Immature natural killer cell (primary cell): Measurements from ENCODE around the gene SEPTIN11. TPM values are rescaled to one million over a fixed set of nuclear protein-coding genes. Genes with fewer than 3 reads are reported as not detected.

ENCODE experiments used
- DNase-seq, 3 donors: peaks; one replicate each; pipeline ENCODE4 v3.0.0; 2022; ENCODE audit warnings: mixed read lengths in 1 of 3
- H3K27ac Mint-ChIP-seq, 6 donors: one replicate each; pipeline ENCODE4 v1.8.0; 2020; ENCODE audit warnings: mixed read lengths in 6 of 6, mild to moderate bottlenecking in 5 of 6, inconsistent platforms in 4 of 6, moderate library complexity in 3 of 6
- H3K27me3 Mint-ChIP-seq, 3 donors: one replicate each; pipeline ENCODE4 v1.8.0; 2020 to 2021; ENCODE audit warnings: low read depth in 3 of 3, mild to moderate bottlenecking in 3 of 3, mixed read lengths in 3 of 3, moderate library complexity in 3 of 3, inconsistent platforms in 1 of 3
- H3K36me3 Mint-ChIP-seq, 3 donors: one replicate each; pipeline ENCODE4 v1.8.0; 2020; ENCODE audit warnings: mixed read lengths in 3 of 3, inconsistent platforms in 2 of 3, mild to moderate bottlenecking in 2 of 3
- H3K4me1 Mint-ChIP-seq, 2 donors: one replicate each; pipeline ENCODE4 v1.8.0; 2020; ENCODE audit warnings: inconsistent platforms in 2 of 2, mild to moderate bottlenecking in 2 of 2, mixed read lengths in 2 of 2, moderate library complexity in 1 of 2
- H3K4me3 Mint-ChIP-seq, 5 donors: one replicate each; pipeline ENCODE4 v1.8.0; 2020; ENCODE audit warnings: mild to moderate bottlenecking in 5 of 5, mixed read lengths in 5 of 5, inconsistent platforms in 3 of 5, moderate library complexity in 3 of 5
- H3K9me3 Mint-ChIP-seq, 6 donors: one replicate each; pipeline ENCODE4 v1.8.0; 2020; ENCODE audit warnings: mild to moderate bottlenecking in 6 of 6, mixed read lengths in 6 of 6, inconsistent platforms in 4 of 6, moderate library complexity in 3 of 6
- polyA plus RNA-seq, 3 donors: library from polyadenylated mRNA; unstranded; fragments of 300-500 nt; fragmentation: Illumina TruSeq; gene quantifications; one replicate each; pipeline ENCODE4 v1.2.3, GENCODE V29; 2021

SEPTIN11 gene
- polyA plus RNA-seq, 3 donors from 2014 or later = 40.4 to 59.6 (median 57.5) TPM

- Mint-ChIP-seq H3K36me3 (peaks cover 0 to 11% (median 7%) of the 10 kb centered on the region in 3 donors), H3K4me1 (peaks cover 49 to 77% of the 10 kb centered on the region in 2 donors), H3K27ac (peak overlapping the region in 2 of 6 donors; percentile 16 to 42), H3K9me3 (no peaks in the 10 kb centered on the region), H3K4me3 (peak overlapping the region in 1 of 5 donors; percentile 13), H3K27me3 (peaks cover 0 to 6% (median 5%) of the 10 kb centered on the region in 3 donors)
- DNase-seq = no peak
Measured at GRCh38 chr4:76991161-76991660, 41.7 kb downstream of the SEPTIN11 start.

DNA sequence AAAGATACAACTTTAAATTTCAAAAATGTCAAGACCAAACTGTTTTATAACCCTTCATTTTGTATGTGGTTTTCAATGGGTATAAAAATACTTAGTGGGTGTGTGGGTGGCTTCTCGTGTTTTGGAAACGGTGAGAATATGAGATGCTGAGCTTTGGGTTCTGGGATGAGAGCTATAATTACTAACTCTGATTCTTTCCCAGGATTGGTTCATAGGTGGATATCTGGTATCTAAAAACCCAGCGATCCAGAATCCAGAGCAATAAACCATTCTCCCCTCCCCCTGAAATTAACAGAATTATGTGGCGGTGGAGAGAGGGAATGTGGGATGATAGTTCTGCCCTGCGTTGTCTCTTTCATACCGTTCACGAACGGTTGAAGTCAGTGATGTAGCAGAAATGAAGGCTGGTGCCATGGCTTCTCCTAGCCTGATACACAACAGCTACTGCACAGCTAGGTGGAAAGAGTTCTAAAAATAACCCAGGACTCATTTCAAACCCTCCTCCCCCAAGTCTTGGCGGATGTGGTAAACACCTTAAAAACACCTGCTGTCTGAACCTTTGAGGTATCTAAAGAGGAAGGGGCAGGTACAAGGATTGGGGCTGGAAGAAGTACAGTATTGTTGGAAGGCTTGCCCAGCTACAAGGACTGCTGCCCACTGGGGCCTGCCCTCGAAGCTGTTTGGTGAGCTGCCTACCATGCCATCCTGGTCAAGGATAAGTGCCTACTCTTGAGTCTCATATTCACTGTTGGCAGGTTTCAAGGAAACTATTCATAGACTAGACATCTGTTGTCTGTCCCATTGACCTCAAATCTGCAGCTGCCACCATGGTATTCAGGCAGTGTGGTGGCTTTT, 44.5 kb downstream of the SEPTIN11 start:
- Mint-ChIP-seq H3K36me3 (peaks cover 13 to 35% (median 31%) of the 10 kb centered on the region in 3 donors), H3K27ac (peak overlapping the region in 2 of 6 donors; percentile 51 to 75), H3K4me3 (peak overlapping the region in 2 of 5 donors; percentile 26 to 33), H3K9me3 (no peaks in the 10 kb centered on the region), H3K27me3 (peaks cover 2 to 6% (median 6%) of the 10 kb centered on the region in 3 donors), H3K4me1 (peaks cover 35 to 55% of the 10 kb centered on the region in 2 donors)
- peak; percentile 14 to 27 (median 25) for DNase-seq

- Mint-ChIP-seq H3K4me1 (peaks cover 22 to 38% of the 10 kb centered on the region in 2 donors), H3K9me3 (no peaks in the 10 kb centered on the region), H3K27me3 (peaks cover 2 to 6% (median 2%) of the 10 kb centered on the region in 3 donors), H3K36me3 (peaks cover 17 to 44% (median 41%) of the 10 kb centered on the region in 3 donors), H3K27ac (peak overlapping the region in 2 of 6 donors; percentile 3 to 40), H3K4me3 (no peak overlapping the region)
- DNase-seq = no peak
Measured at GRCh38 chr4:76995776-76996175, 46.2 kb downstream of the SEPTIN11 start.

- Mint-ChIP-seq H3K4me1 (peaks cover 18 to 31% of the 10 kb centered on the region in 2 donors), H3K27me3 (peaks cover 0 to 4% (median 2%) of the 10 kb centered on the region in 3 donors), H3K9me3 (no peaks in the 10 kb centered on the region), H3K4me3 (no peak overlapping the region), H3K36me3 (peaks cover 17 to 44% (median 42%) of the 10 kb centered on the region in 3 donors), H3K27ac (no peak overlapping the region)
- DNase-seq = no peak
Measured at GRCh38 chr4:76996445-76996844, 46.9 kb downstream of the SEPTIN11 start.

GRCh38 chr4:76997077-76997476, 47.5 kb downstream of the SEPTIN11 start:
- H3K4me3 Mint-ChIP-seq = no peak overlapping the region
- peaks cover 17 to 44% (median 42%) of the 10 kb centered on the region in 3 donors for H3K36me3 Mint-ChIP-seq
- DNase-seq = no peak
- peaks cover 0 to 4% (median 2%) of the 10 kb centered on the region in 3 donors for H3K27me3 Mint-ChIP-seq
- no peak overlapping the region for H3K27ac Mint-ChIP-seq
- H3K9me3 Mint-ChIP-seq = no peaks in the 10 kb centered on the region
- H3K4me1 Mint-ChIP-seq = peaks cover 17 to 27% of the 10 kb centered on the region in 2 donors

DNA sequence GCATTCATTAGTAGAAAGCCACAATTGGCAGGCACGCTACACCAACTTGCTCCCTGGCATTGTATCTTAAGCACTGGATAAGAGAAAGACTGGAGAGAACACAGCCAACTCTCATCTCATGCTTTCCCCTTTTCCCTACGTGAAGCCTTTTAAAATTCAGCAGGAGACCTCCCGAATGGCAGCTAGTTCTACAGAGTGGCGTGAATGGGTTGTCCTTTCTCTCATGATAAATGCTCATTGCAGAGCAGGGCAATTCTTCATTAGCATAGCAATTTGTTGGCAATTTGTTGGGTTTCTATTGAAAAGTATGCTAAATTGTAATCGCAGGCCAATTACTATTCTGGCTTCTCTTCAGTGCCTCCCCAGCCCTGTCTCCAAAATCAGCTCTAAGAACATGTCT, 48.0 kb downstream of the SEPTIN11 start:
- peaks cover 17 to 46% (median 42%) of the 10 kb centered on the region in 3 donors for H3K36me3 Mint-ChIP-seq
- no peak overlapping the region for H3K27ac Mint-ChIP-seq
- H3K27me3 Mint-ChIP-seq = peaks cover 0 to 4% (median 2%) of the 10 kb centered on the region in 3 donors
- DNase-seq = no peak
- peaks cover 15 to 24% of the 10 kb centered on the region in 2 donors for H3K4me1 Mint-ChIP-seq
- H3K9me3 Mint-ChIP-seq = no peaks in the 10 kb centered on the region
- H3K4me3 Mint-ChIP-seq = no peak overlapping the region

DNA sequence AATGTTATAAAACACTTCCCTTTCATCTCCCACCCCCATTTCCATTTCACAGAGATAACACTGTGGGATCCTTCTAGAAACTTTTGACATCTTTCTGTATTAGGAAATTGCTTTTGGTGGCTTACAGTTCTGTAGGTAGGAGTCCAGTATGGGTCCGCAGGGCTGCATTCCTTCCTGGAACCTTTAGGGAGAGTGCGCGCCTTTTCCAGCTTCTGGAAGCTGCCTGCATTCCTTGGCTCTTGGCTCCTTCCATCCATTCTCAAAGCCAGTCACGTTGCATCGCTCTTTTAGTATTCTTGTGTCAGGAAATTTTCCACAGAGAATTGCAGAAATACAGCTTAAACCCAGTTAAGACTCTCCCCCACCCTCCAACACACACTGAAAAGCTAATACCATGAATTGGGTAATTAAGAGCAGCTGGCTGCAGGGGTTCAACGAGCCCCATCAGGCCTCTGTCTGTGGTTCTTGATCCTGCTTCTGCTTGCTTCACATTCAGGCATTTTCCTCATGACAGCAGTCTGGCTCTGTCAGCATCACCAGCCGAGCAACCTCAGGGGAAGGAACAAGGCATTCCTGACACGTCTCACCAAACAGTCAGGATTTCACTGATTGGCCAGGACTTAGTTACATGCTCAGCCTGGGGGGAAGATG, 48.8 kb downstream of the SEPTIN11 start:
- peaks cover 0 to 2% (median 1%) of the 10 kb centered on the region in 3 donors for H3K27me3 Mint-ChIP-seq
- H3K36me3 Mint-ChIP-seq = peaks cover 17 to 55% (median 46%) of the 10 kb centered on the region in 3 donors
- DNase-seq = no peak
- no peak overlapping the region for H3K4me3 Mint-ChIP-seq
- H3K27ac Mint-ChIP-seq = no peak overlapping the region
- H3K9me3 Mint-ChIP-seq = no peaks in the 10 kb centered on the region
- peaks cover 12 to 15% of the 10 kb centered on the region in 2 donors for H3K4me1 Mint-ChIP-seq

Other genes starting within 250 kb of the SEPTIN11 start
- not detected for gene SOWAHB, start 51.6 kb upstream of the SEPTIN11 start, polyA plus RNA-seq
- gene CCNI, start 126.2 kb downstream of the SEPTIN11 start, polyA plus RNA-seq = 100 to 1,000 TPM; 223 to 256 (median 226) TPM
- 10 to 100 TPM; 10.4 to 14.8 (median 14.2) TPM for gene CCNG2, start 207.5 kb downstream of the SEPTIN11 start, polyA plus RNA-seq